HL-60 (cell line): Measurements from ENCODE around the gene AMT.

Source experiments
- POLR2AphosphoS5 ChIP-seq: IDR thresholded peaks from 2 replicates; pipeline ENCODE4 v1.6.1; 2012; ENCODE audit warnings: low read depth
- SPI1 ChIP-seq: IDR thresholded peaks from 2 replicates; pipeline ENCODE4 v1.6.1; 2012; ENCODE audit warnings: low read depth, mild to moderate bottlenecking, borderline replicate concordance
- TF ChIP-seq, protein P1 (sequence below): IDR thresholded peaks from one replicate; pipeline ENCODE4 v1.5.1; 2011; ENCODE audit warnings: low read length, control low read depth, inconsistent platforms; ENCODE audit not compliant: insufficient read depth
- TF ChIP-seq, protein P2 (sequence below): IDR thresholded peaks from 2 replicates; pipeline ENCODE4 v1.6.1; 2012; ENCODE audit warnings: low read depth; ENCODE audit not compliant: insufficient replicate concordance

DNA sequence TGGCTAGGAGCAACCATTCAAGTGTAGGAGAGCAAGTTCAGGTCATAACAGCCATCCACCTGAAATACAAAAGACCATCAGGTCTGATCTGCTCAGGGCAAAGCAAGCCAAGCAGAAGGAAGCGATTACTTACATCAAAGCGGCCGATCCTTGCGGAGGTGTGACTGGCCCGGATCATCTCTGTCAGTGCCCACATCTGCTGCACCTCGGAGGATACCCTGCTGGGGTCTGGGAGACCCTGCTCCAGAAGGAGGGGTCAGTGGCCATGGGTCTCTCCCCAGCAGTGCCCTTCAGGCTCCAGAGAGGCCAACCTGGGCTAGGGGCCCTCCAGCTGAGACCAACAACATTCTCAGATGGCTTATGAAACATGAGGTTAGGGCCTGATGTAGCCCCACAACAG, 2.5 kb upstream of the AMT start:
- TF ChIP-seq, protein P1, sequence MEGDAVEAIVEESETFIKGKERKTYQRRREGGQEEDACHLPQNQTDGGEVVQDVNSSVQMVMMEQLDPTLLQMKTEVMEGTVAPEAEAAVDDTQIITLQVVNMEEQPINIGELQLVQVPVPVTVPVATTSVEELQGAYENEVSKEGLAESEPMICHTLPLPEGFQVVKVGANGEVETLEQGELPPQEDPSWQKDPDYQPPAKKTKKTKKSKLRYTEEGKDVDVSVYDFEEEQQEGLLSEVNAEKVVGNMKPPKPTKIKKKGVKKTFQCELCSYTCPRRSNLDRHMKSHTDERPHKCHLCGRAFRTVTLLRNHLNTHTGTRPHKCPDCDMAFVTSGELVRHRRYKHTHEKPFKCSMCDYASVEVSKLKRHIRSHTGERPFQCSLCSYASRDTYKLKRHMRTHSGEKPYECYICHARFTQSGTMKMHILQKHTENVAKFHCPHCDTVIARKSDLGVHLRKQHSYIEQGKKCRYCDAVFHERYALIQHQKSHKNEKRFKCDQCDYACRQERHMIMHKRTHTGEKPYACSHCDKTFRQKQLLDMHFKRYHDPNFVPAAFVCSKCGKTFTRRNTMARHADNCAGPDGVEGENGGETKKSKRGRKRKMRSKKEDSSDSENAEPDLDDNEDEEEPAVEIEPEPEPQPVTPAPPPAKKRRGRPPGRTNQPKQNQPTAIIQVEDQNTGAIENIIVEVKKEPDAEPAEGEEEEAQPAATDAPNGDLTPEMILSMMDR = no peak
- TF ChIP-seq, protein P2, sequence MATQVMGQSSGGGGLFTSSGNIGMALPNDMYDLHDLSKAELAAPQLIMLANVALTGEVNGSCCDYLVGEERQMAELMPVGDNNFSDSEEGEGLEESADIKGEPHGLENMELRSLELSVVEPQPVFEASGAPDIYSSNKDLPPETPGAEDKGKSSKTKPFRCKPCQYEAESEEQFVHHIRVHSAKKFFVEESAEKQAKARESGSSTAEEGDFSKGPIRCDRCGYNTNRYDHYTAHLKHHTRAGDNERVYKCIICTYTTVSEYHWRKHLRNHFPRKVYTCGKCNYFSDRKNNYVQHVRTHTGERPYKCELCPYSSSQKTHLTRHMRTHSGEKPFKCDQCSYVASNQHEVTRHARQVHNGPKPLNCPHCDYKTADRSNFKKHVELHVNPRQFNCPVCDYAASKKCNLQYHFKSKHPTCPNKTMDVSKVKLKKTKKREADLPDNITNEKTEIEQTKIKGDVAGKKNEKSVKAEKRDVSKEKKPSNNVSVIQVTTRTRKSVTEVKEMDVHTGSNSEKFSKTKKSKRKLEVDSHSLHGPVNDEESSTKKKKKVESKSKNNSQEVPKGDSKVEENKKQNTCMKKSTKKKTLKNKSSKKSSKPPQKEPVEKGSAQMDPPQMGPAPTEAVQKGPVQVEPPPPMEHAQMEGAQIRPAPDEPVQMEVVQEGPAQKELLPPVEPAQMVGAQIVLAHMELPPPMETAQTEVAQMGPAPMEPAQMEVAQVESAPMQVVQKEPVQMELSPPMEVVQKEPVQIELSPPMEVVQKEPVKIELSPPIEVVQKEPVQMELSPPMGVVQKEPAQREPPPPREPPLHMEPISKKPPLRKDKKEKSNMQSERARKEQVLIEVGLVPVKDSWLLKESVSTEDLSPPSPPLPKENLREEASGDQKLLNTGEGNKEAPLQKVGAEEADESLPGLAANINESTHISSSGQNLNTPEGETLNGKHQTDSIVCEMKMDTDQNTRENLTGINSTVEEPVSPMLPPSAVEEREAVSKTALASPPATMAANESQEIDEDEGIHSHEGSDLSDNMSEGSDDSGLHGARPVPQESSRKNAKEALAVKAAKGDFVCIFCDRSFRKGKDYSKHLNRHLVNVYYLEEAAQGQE = no peak
- TF ChIP-seq SPI1 (no peak), POLR2AphosphoS5 (no peak)
